Measurements from ENCODE around the gene ATOSB.
A peak's percentile ranks its signal among the peaks of the same experiment; 100 is the strongest.
"Not testable (repeated sequence)": the region's sequence is repeated elsewhere in the genome, so short reads cannot be mapped to it uniquely, and the experiment has no call there.

ATOSB gene, protein sequence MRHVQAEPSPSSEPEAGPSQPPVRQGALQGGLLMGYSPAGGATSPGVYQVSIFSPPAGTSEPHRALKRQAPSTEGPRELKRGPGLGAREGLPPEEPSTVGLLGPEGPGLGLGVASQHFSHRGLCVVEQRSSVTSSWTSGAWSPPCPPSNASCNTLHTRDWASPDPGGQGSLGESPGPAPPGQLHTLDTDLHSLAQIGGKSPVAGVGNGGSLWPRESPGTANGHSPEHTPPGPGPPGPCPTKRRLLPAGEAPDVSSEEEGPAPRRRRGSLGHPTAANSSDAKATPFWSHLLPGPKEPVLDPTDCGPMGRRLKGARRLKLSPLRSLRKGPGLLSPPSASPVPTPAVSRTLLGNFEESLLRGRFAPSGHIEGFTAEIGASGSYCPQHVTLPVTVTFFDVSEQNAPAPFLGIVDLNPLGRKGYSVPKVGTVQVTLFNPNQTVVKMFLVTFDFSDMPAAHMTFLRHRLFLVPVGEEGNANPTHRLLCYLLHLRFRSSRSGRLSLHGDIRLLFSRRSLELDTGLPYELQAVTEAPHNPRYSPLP

DNA sequence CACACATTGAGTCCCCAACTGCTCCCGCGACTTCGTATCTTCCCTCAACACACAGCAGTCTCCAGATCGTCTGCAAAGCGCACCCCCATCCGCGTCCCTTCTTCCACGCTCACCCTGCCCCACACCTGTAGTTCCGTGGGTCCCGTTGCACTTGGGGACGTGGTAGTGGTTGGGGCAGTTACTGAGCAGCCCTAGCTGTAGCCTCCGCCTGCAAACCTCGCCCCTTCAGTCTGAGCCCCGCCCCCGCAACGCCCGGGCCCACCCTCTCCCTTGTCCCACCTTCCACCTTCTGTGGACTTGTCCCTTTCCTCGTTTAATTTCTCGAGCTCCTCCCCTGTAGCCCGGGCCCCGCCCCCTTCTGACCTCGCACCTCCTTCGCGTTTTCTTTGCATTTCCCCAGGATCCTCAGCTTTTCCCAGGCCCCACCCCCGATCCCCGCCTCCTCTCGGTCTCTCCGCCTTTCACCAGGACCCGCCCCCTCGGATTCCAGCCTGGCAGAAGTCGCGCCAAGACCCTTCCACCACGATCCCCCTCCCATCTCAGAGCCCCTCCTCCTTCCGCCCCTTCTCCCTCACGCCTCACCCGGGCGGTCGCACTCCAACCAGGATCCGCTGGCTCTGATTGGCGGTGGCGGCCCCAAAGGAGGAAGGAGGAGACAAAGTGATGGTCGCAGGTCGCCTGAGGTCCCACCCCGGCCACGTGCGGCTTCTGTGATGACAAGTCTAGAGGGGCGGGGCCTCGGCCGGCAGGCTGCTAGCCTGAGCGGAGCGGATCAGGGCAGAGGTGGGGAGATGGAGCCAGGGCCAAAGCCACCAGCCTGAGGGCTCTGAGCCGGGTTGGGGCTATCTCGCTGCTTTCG, at the start of gene ATOSB:
ATOSB (minus strand) TSS at position 183 of the 859 bp plus-strand sequence. CDS start 7,588 bp downstream, outside the sequence.
- Mint-ChIP-seq H3K4me1 (peaks cover 56% of the 10 kb centered on the region), H3K9me3 (no peaks in the 10 kb centered on the region)

DNA sequence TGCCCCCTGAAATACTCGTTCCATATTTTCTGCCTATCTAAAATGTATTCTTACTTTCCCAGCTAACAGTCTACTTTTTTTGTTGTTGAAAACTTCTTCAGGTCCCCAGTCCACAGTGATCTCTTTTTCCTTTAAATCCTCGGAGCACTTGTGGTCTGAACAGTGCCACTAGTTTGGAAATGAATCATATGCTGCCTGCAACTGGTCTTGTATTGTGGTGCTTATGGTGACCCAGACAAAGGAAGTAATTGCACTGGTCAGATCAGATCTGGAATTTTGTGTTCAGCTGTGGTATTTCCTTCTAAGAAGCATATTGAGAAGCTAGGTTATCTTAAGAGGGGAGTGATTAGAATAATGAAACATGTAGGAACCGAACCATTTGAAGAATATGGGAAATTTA, 49.0 kb upstream of the ATOSB start:
- no peak overlapping the region for H3K27ac Mint-ChIP-seq

More for the DNA sequence above, at the start of gene ATOSB:
- H3K4me3 Mint-ChIP-seq: peak within 1 kb of the TSS; percentile 83
- H3K27ac Mint-ChIP-seq: peak within 1 kb of the TSS; percentile 70
- H3K27me3 Mint-ChIP-seq: no peaks in the 10 kb centered on the region
- H3K36me3 Mint-ChIP-seq (ENCODE audit: low read depth): no peaks in the 10 kb centered on the region
- peak; percentile 65 for ATAC-seq
- DNase-seq: peak; percentile 93

DNA sequence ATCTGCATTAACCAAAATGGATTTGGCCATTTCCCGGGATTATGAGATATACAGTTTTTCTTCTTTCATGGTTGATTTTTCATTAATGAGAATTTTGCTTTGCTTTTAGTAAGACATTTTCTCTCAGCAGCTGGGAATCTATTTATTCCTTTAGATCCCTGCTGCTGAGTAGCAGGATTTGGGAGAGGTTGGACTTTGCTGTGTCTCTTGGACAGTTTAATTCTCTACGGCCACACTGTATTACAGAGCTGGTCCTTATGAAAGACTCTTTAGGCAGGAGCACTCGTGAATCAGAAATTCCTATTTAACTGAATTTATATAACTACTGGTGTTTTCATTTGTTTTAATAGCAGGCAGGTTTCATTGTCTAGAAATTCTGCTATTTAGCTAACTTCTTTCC, 47.8 kb upstream of the ATOSB start:
- peaks cover 21% of the 10 kb centered on the region for H3K4me1 Mint-ChIP-seq
- DNase-seq (no peak), ATAC-seq (no peak)
- no peaks in the 10 kb centered on the region for H3K9me3 Mint-ChIP-seq
- H3K27ac Mint-ChIP-seq: no peak overlapping the region
- no peaks in the 10 kb centered on the region for H3K36me3 Mint-ChIP-seq (ENCODE audit: low read depth)
- no peak overlapping the region for H3K4me3 Mint-ChIP-seq
- H3K27me3 Mint-ChIP-seq: peaks cover 19% of the 10 kb centered on the region

More for the DNA sequence above, 49.0 kb upstream of the ATOSB start:
- H3K36me3 Mint-ChIP-seq (ENCODE audit: low read depth): no peaks in the 10 kb centered on the region
- peaks cover 13% of the 10 kb centered on the region for H3K4me1 Mint-ChIP-seq
- ATAC-seq: no peak
- DNase-seq: no peak
- H3K4me3 Mint-ChIP-seq: no peak overlapping the region
- no peaks in the 10 kb centered on the region for H3K9me3 Mint-ChIP-seq
- H3K27me3 Mint-ChIP-seq: peaks cover 19% of the 10 kb centered on the region

DNA sequence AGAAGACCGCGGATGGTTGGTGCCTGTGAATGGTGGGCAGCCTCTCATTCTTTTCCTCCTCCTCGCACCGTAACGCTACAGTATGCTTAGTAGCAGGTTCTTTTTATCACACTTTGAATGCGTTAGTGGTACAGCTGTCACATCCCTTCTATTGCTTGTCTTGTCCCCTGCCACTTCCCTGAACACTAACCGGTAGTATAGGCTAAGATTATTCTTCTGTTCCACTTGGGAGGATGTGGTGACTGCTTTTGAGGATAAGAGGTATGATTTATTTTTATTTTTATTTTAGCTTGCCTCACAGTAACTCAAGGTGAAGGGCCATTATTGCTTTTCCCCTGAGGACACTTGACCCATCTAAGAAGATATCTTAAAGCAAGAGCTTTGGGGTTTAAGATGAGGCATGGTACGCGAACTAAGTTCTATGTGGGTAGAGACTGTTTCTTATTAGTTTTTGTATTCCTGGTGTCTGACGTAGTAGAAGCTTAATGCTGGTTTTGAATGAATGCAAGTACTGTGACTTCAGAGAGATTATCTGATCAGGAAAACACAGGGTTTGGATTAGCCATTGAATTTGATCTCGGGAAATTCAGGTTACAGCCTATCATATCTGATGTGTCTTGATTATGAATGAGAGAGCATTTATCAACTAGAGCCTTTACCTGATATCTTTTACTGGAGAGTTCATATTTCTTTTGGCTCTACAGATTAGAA, 47.1 kb upstream of the ATOSB start:
- DNase-seq: no peak

DNA sequence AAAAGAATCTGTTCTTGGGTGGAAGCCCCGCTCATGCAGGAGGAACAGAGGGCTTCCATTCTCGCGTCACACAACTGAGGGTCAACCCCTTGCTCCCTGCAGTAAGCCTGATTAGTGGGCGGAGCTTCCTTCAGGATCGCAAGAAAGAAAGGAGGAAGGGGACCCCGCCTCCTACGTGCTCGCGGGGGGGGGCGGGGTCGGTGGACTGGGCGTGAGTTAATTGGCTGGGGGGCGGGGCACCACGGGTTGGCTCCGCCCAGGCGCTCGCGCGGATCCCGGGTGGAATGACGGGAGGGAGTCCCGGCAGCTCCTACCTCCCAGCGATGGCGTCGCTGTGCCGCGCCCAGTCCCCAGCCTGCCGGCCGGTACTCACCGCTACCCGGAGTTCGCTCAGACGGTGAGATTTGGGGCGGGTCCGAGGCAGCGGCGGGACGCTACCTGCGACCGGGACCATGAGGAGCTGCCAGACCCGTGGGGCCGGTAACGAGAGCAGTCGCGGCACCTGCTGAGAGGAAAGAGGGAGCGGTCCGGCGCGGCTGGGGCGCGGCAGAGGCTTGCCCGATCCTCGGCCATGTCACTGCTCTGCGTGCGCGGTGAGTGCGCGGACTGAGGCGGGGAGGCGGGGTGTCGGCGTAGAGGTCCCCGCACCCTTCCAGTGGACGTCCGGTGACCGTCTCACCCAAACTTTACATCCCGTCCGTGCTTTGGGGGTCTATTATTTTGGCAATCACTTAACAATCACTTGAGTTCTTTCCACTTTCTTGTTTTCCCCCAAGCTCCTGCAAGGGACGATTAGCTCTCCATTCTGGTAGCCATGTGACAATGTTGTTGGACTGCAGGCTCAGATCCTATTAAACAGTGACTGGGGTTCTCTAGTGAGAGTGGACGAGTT, 46.3 kb upstream of the ATOSB start, which contains the start of gene UNC13B:
UNC13B (plus strand) TSS at position 297 of the 892 bp plus-strand sequence; CDS start at position 572, 275 bp downstream.
- Mint-ChIP-seq H3K27ac (no peak within 1 kb of the TSS), H3K4me1 (peaks cover 21% of the 10 kb centered on the region), H3K4me3 (peak within 1 kb of the TSS; percentile 87), H3K9me3 (no peaks in the 10 kb centered on the region), H3K36me3 (ENCODE audit: low read depth) (no peaks in the 10 kb centered on the region), H3K27me3 (peaks cover 19% of the 10 kb centered on the region)
- DNase-seq (peak; percentile 81), ATAC-seq (peak; percentile 90)

More for the DNA sequence above, 47.1 kb upstream of the ATOSB start:
- H3K36me3 Mint-ChIP-seq (ENCODE audit: low read depth): no peaks in the 10 kb centered on the region
- peaks cover 19% of the 10 kb centered on the region for H3K27me3 Mint-ChIP-seq
- H3K4me3 Mint-ChIP-seq: peak overlapping the region; percentile 87
- no peak for ATAC-seq
- no peaks in the 10 kb centered on the region for H3K9me3 Mint-ChIP-seq
- H3K4me1 Mint-ChIP-seq: peaks cover 21% of the 10 kb centered on the region
- H3K27ac Mint-ChIP-seq: no peak overlapping the region

DNA sequence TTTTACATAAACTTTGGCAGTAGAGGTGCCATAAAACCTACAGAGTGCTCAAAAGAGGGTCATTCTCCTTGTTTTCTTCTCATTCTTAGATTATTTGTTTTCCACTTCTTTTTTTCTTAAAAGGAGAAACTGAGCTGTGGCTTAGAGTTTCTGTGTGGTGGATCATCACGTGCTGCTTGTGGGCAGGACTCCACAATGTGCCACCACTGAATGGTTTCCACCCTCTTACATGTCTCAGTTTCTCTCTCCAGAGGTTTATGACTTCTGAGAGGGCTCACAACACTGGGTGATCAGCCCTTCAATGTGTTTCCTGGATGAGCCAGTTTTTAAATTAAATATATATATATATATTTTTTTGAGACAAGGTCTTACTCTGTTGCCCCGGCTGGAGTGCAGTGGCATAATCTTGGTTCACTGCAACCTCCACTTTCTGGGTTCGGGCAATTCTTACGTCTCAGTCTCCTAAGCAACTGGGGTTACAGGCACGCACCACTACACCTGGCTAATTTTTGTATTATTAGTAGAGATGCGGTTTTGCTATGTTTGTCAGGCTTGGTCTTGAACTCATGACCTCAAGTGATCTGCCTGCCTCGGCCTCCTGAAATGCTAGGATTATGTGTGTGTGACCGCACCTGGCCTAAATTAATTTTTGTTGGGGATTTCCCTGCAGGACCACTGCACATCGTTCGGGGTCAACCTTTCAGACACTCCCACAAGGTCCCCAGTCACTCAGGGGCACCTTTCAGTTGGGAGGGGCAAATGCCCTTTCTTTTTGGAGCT, 43.0 kb upstream of the ATOSB start:
- Mint-ChIP-seq H3K4me1 (peaks cover 21% of the 10 kb centered on the region), H3K36me3 (ENCODE audit: low read depth) (no peaks in the 10 kb centered on the region), H3K9me3 (no peaks in the 10 kb centered on the region), H3K27ac (no peak overlapping the region), H3K27me3 (peaks cover 14% of the 10 kb centered on the region), H3K4me3 (no peak overlapping the region)
- no peak for DNase-seq
- ATAC-seq: no peak

DNA sequence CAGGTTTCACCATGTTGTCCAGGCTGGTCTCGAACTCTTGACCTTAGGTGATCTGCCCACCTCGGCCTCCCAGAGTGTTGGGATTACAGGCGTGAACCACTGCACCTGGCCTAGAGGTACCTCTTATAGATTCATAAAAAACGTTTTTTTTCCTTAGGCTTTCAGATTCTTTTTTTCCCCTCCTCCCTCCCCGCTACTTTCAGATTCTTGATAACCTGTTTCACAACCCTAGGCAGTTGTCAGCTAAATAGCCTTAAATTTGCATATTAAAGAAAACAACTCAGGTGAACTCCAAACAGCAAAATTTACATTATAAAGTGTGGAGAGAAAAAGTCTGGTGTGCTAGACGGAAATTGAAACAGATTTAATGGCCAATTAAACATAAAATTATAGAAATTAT, 42.2 kb upstream of the ATOSB start:
- H3K27ac Mint-ChIP-seq; H3K27me3 Mint-ChIP-seq; H3K36me3 Mint-ChIP-seq (ENCODE audit: low read depth); H3K9me3 Mint-ChIP-seq; ATAC-seq; DNase-seq; H3K4me3 Mint-ChIP-seq: not testable (repeated sequence)
- peaks cover 20% of the 10 kb centered on the region for H3K4me1 Mint-ChIP-seq

DNA sequence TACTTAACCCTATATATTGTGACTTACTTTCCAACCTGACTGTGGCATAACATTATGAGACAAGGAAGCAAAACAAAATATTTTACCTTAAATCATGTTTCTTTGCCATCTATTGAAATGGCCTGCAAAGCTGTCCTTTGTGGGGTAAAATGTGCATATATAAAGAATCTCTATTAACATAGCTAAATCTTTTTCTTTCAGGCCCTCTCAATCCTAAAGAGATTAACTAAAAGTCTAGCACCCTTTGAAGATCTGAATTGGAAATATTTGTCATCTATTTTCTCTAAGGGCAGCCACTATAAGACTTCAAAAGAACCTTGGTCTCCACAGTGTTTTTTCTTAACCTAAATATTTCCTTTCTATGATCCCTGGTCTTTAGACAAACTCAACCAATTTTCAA, 41.1 kb upstream of the ATOSB start:
- H3K9me3 Mint-ChIP-seq: no peaks in the 10 kb centered on the region
- no peak for ATAC-seq
- H3K27me3 Mint-ChIP-seq: no peaks in the 10 kb centered on the region
- no peak overlapping the region for H3K27ac Mint-ChIP-seq
- peaks cover 14% of the 10 kb centered on the region for H3K4me1 Mint-ChIP-seq
- H3K4me3 Mint-ChIP-seq: no peak overlapping the region
- no peaks in the 10 kb centered on the region for H3K36me3 Mint-ChIP-seq (ENCODE audit: low read depth)
- DNase-seq: no peak

DNA sequence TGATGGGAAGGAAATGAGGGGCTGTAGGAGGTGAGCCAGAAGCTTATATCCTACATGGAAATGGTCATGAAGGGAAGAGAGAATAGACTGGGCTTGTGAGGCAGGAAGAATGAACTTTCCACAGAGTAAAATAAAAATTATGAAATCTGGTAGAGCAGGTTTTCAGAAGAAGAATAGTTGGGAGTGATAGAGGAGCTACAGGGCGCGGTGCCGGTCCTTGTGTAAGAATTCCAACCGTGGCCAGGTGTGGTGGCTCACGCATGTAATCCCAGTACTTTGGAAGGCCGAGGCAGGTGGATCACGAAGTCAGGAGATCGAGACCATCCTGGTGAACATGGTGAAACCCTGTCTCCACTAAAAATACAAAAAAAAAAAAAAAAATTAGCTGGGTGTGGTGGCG, 37.3 kb upstream of the ATOSB start:
- Mint-ChIP-seq H3K27me3 (no peaks in the 10 kb centered on the region), H3K4me3 (no peak overlapping the region), H3K9me3 (peaks cover 20% of the 10 kb centered on the region), H3K36me3 (ENCODE audit: low read depth) (peaks cover 13% of the 10 kb centered on the region), H3K27ac (no peak overlapping the region), H3K4me1 (no peaks in the 10 kb centered on the region)
- ATAC-seq (no peak), DNase-seq (no peak)

DNA sequence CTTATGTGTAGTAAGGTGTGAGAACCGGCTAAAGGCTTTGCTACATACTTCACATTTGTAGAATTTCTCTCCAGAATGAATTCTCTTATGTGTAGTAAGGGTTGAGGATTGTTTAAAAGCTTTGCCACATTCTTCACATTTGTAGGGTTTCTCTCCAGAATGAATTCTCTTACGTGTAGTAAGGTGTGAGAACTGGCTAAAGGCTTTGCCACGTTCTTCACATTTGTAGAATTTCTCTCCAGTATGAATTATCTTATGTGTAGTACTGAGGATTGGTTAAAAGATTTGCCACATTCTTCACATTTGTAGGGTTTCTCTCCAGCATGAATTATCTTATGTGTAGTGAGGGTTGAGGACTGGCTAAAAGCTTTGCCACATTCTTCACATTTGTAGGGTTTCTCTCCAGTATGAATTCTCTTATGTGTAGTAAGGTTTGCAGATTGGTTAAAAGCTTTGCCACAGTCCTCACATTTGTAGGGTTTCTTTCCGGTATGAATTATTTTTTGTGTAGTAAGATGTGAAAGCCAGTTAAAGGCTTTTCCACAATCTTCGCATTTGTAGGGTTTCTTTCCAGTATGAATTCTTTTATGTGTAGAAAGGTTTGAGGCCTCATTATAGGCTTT, 32.4 kb upstream of the ATOSB start:
- H3K27ac Mint-ChIP-seq, H3K4me1 Mint-ChIP-seq, DNase-seq, H3K27me3 Mint-ChIP-seq, ATAC-seq, H3K4me3 Mint-ChIP-seq: not testable (repeated sequence)
- Mint-ChIP-seq H3K36me3 (ENCODE audit: low read depth) (peaks cover 17% of the 10 kb centered on the region), H3K9me3 (peaks cover 36% of the 10 kb centered on the region)

DNA sequence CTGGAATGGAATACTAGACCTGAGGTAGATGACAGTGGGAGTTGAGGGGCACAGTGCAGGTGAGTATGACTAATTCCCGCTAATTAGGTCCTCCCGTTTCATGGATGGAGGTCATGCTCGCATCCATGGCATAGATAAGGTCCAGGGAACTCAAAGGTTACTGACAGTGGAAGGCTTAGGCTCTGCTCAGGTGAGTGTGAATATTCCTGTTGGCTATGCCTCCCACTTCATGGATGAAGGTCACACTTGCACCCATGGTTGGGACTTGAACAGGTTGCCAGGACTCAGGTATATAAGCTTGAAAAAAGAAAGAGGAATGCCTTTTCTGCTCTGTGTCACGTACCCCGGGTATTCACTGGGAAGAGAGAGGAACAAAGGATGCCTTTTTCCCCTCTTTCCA, 26.4 kb upstream of the ATOSB start:
- DNase-seq: no peak

DNA sequence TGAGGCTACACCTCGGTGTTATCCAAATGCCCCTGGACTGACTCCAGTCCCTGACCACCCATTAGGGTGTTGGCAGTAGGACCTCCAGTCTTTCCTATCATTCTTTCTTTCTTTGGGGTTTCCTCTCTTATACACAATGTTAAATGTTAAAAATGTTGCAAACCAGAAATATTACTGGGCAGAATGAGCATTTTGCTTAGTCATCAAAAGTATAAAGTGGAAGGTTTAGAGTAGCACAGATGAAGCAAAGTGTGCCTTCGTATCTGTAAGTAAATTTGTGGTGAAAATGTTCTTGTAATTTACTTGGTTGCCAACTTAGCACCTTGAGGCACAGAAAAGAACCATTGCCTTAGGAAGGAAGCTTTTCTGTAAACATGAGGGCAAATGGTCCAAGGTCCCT, 24.4 kb upstream of the ATOSB start:
- DNase-seq: no peak
- no peak overlapping the region for H3K27ac Mint-ChIP-seq
- H3K27me3 Mint-ChIP-seq: peaks cover 1% of the 10 kb centered on the region
- no peaks in the 10 kb centered on the region for H3K4me1 Mint-ChIP-seq
- H3K36me3 Mint-ChIP-seq (ENCODE audit: low read depth): no peaks in the 10 kb centered on the region
- H3K4me3 Mint-ChIP-seq: no peak overlapping the region
- no peaks in the 10 kb centered on the region for H3K9me3 Mint-ChIP-seq
- ATAC-seq: no peak

More for the DNA sequence above, 26.4 kb upstream of the ATOSB start:
- H3K27me3 Mint-ChIP-seq: peaks cover 1% of the 10 kb centered on the region
- H3K36me3 Mint-ChIP-seq (ENCODE audit: low read depth): peaks cover 3% of the 10 kb centered on the region
- no peak for ATAC-seq
- no peaks in the 10 kb centered on the region for H3K4me1 Mint-ChIP-seq
- peaks cover 6% of the 10 kb centered on the region for H3K9me3 Mint-ChIP-seq
- H3K4me3 Mint-ChIP-seq: no peak overlapping the region
- H3K27ac Mint-ChIP-seq: no peak overlapping the region

Measured in activated naive CD8-positive, alpha-beta T cell treated with anti-CD3 and anti-CD28 coated beads, Interleukin-2, amount 50 U/mL, for 24 hours (primary cell).